GM11168 (cell line): ENCODE data around the gene EFCAB6.

Experiments
- in situ Hi-C: fragments of 300-500 bp; cut with MboI; formaldehyde crosslinking; loops from one replicate; pipeline ENCODE4 v1.12.0; 2022; ENCODE audit warnings: low sequenced_read_pairs; ENCODE audit not compliant: unreplicated experiment

EFCAB6 gene

DNA sequence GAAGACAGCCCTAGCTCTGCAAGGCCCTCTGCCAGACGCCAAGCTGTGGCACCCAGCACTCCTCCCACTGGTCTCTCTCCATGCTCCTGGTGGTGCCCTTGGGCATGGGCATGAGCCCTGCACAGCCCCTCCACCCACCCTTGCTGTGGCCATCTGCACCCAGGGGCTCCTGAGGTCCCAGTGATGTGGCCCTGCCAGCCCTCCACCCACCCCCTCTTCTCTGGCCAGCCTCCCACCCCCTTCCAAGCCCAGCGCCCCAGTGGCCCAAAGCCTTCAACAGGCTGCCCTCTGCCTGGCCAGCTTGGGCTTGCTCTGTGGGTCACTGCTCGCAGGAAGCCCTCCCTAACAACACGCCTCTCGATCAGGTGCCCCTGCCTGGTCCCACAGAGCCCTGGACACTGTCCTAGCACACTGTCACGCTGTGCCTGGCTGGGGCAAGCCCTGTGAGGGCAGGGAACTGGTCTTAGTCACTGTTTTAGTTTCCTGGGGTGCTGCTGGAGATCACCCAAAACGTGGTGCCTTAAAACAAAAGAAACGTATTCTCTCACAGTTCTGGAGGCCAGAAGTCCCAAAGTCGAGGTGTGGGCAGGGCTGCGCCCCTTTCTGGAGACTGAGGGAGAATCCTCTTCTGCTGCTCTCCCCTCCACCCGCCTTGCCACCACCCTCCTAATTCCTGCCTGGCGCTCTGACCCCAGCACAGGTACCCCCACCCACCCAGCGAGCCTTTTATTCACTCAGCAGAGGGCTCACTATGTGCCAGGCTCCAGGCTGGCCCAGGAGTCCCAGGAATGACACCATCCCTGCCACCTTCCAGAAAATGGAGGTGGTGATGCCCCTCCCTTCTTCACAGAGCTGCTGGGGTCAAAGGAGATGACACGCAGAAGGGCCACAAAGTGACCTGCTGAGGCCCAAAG, 35.5 kb upstream of the EFCAB6 start:
- in situ Hi-C loops: no loop called here

- in situ Hi-C loops: no loop called here
These were observed 34.9 kb upstream of the EFCAB6 start for GRCh38 chr22:43846966-43847365.

DNA sequence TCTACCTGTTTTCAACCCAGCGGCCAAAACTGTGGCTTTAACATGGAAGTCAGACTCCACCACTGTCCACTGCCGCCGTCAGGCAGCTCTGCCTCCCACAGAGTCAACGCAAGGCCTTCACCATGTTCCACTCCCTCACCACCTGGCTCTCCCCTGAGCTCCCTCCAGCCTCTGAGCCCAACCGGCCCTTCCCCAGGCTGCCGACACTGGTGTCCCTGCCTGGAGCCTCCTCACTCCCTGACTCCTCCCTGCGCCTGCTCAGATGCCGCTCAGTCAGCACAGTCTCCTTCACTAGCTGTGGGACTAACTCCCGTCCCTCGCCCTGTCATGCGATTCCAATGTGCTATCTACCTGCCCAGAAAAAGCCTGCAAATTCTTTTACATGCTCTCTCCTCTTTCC, 33.9 kb upstream of the EFCAB6 start:
- in situ Hi-C loops: no loop called here

- in situ Hi-C loops: no loop called here
These were observed 32.7 kb upstream of the EFCAB6 start for GRCh38 chr22:43844560-43845545.

GRCh38 chr22:43843783-43844530, 31.9 kb upstream of the EFCAB6 start:
- in situ Hi-C loops: no loop called here

- in situ Hi-C loops: no loop called here
These were observed 29.6 kb upstream of the EFCAB6 start for GRCh38 chr22:43841742-43842141.

DNA sequence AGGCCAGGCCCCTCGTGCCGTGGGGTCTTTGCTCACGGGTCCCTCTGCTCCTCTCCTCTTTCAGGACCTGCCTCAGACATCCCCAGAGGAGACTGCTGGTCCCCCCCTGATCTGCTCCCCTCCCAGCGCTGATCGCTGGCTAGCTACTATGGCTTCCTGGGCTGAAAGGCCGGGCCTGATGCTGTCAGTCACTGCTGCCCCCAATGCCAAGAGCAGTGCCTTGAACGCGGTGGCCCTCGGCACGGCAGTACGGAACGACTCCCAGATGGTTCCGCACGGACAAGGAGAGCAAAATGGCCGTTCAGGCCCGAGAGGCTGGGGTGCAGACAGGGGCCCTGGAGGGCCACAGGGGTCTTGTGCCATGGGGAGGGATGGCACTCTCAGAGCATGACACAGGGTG, 28.7 kb upstream of the EFCAB6 start:
- in situ Hi-C loops: no loop called here

DNA sequence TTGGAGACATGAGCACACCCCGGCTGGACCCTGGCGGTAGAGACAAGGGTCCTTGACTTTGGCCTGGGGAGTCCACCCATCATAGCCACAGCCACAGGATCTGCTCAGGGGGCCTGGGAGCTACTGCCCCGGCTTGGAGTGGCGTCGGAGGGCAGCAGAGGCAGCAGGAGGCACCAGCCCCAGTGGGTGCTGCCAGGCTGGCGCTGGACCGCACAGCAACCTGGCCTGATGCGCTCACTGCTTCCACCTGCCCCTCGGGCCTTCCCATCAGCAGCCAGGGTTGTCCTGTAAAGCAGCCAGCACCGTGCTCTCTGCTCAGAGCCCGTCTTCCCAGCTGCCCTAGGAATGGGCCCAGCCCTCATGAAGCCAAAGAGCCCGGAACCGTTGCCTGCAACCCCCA, 28.3 kb upstream of the EFCAB6 start:
- in situ Hi-C loops: no loop called here

- in situ Hi-C loops: no loop called here
These were observed 27.7 kb upstream of the EFCAB6 start for GRCh38 chr22:43839781-43840180.

- in situ Hi-C loops: no loop called here
These were observed 26.6 kb upstream of the EFCAB6 start for GRCh38 chr22:43838571-43839307.

DNA sequence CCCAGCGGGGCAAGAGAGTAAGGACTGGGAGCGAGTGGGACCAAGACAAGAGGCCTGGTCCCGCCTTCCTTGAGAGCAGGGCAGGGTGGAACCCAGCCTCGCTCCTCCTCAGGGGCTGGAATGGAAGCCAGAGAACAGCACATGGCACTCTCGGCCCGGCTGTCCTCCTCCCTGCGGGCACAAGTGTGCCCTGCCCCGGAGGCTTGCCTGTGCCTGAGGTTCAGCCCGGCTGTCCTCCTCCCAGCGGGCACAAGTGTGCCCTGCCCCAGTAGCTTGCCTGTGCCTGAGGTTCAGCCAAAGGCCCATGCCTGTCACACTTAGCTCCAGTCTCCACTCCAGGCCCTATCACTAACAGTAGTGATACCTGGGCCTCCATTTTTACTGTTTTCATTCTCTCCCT, 26.1 kb upstream of the EFCAB6 start:
- in situ Hi-C loops: no loop called here

DNA sequence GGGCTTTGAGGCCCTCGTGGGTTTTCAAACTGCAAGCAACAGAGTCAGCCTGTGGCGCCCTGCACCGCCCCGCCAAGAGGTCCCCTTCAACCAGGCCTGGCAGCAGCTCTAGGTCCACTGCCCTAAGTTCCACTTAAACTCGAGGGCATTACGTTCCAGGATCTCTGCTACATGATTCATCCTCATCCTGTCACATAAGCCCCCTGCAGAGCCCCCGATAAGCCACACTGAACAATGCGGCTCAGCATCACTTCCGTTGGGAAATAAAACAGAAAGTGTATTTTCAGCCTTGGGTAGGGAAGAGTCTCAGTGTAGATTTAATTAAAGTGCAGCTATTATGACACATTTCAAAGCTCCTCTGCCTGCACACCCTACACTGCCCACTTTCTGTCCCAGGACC, 25.6 kb upstream of the EFCAB6 start:
- in situ Hi-C loops: no loop called here

DNA sequence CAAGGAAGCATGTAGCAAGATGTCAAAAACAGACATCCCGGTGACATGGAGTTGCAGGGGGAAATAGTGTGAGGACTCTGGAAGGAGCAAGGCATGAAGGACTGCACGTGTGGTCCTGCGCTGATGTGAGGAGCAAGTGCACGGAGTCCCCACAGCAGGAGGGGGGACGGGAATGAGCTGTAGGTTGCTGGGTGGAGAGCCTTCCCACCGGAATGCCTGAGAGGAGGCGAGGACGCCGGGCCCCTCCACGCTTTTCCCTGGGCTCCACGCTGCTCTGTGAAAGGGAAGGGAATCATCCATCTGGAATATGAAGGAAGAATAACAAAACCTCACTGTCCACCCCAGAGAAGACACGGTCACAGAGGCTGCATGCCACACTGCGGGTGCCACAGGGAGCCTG, 23.6 kb upstream of the EFCAB6 start:
- in situ Hi-C loops: no loop called here

GRCh38 chr22:43835166-43835565, 23.1 kb upstream of the EFCAB6 start:
- in situ Hi-C loops: no loop called here

- in situ Hi-C loops: no loop called here
These were observed 21.5 kb upstream of the EFCAB6 start for GRCh38 chr22:43833286-43834240.

GRCh38 chr22:43832393-43833265, 20.5 kb upstream of the EFCAB6 start:
- in situ Hi-C loops: no loop called here

DNA sequence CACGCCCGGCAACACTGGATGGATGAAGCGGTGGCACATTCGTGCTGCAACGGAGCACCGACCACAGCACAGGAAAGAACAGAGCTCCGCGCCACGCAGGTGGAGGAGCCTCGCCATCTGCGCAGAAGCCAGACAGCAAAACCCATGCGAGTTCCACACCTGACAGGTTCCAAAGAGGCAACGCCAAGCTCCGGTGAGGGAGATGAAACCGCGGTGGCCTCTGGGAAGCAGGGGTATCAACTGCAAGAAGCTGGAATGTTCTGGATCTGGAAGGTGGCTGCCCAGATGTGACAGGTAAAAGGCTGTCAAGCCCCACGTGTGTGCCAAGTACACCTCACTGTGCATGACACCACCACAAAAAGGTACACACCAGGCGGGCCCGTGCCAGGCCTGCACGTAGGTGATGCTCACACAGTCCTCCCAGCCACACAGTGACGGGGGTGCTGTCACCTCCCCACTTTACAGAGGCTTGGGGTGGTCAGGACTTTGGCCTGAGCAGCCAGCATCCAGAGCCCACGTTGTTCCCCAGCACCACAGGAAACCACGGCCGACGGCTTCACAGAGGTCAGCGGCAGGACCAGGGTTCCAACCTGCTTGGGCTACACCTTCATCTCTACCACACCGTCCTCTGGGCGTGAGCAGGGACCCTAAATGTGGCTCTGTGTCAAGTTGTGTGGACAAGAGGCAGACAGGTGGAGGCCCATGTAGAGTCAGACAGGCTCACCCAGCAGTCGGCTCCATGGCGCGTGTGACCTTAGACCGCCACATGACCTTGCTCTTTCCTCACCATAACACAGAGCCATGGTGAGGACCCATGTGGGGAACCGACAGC, 19.7 kb upstream of the EFCAB6 start:
- in situ Hi-C loops: no loop called here
